PC-9 (cell line): ENCODE data around the gene RXRG.

Experiments used
- CTCF ChIP-seq: fragments of 200-600 bp; sonication (generic); conservative IDR thresholded peaks from 2 replicates; pipeline ENCODE4 v1.6.1; 2017; ENCODE audit warnings: mixed run types, antibody characterized with exemption, mild to moderate bottlenecking, moderate library complexity
- EZH2 ChIP-seq: fragments of 200-600 bp; sonication (generic); IDR thresholded peaks from 2 replicates; pipeline ENCODE4 v1.8.0; 2017; ENCODE audit warnings: antibody characterized with exemption, low read depth

- TF ChIP-seq CTCF, result no peak
- TF ChIP-seq EZH2, result no peak
These were observed 47.0 kb downstream of the RXRG start for GRCh38 chr1:165397944-165398343.
